ENCODE results near the gene RABGAP1L. TPM values are rescaled to one million over a fixed set of nuclear protein-coding genes. Genes with fewer than 3 reads are reported as not detected.
"Not testable (repeated sequence)": the region's sequence is repeated elsewhere in the genome, so short reads cannot be mapped to it uniquely, and the experiment has no call there.

The RABGAP1L gene
- total RNA-seq, 1 donor from 2014 or later = 83.9 TPM

GRCh38 chr1:174169342-174169741, 10.0 kb downstream of the RABGAP1L start:
- Histone ChIP-seq H3K4me3 (no peak overlapping the region), H3K9me3 (no peaks in the 10 kb centered on the region), H3K27me3 (ENCODE audit: low read depth) (no peaks in the 10 kb centered on the region), H3K27ac (no peak overlapping the region), H3K36me3 (no peaks in the 10 kb centered on the region), H3K4me1 (peaks cover 17% of the 10 kb centered on the region)
- DNase-seq (no peak), ATAC-seq (no peak)
- intact Hi-C loops (cut with DNase I) = no loop called here
- TF ChIP-seq CTCF (IDR thresholded peaks at IDR 0.05) = no peak

DNA sequence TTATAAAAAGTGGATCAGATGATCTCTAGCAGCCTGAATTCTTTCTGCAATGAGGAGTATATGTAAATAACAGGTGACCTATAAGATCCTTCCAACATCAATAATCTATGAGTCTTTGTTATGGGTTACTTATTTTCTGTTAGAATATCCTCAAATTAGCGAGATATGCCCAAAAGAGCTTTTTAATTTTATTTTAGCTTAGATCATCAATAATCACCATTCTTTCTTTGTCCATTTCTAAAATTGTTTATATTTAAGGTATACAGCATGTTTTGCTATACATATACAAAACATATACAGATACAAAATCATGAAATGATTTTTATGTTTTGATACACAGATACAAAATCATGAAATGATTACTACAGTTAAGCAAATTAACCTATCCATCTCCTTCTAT, 11.8 kb downstream of the RABGAP1L start:
- H3K36me3 ChIP-seq = no peaks in the 10 kb centered on the region
- no peaks in the 10 kb centered on the region for H3K9me3 ChIP-seq
- ATAC-seq (no peak), DNase-seq (no peak)
- no peak for TF ChIP-seq CTCF (IDR thresholded peaks at IDR 0.05)
- H3K4me1 ChIP-seq = peaks cover 10% of the 10 kb centered on the region
- H3K4me3 ChIP-seq = no peak overlapping the region
- intact Hi-C loops (cut with DNase I) = no loop called here
- H3K27ac ChIP-seq = no peak overlapping the region
- no peaks in the 10 kb centered on the region for H3K27me3 ChIP-seq (ENCODE audit: low read depth)

- no peak for DNase-seq
- no peak for ATAC-seq
- Histone ChIP-seq H3K9me3 (no peaks in the 10 kb centered on the region), H3K27ac (no peak overlapping the region), H3K36me3 (no peaks in the 10 kb centered on the region), H3K4me3 (no peak overlapping the region), H3K27me3 (ENCODE audit: low read depth) (no peaks in the 10 kb centered on the region), H3K4me1 (no peaks in the 10 kb centered on the region)
- TF ChIP-seq CTCF (IDR thresholded peaks at IDR 0.05) = no peak
- intact Hi-C loops (cut with DNase I) = no loop called here
Observed at GRCh38 chr1:174174461-174175329, 15.4 kb downstream of the RABGAP1L start.

DNA sequence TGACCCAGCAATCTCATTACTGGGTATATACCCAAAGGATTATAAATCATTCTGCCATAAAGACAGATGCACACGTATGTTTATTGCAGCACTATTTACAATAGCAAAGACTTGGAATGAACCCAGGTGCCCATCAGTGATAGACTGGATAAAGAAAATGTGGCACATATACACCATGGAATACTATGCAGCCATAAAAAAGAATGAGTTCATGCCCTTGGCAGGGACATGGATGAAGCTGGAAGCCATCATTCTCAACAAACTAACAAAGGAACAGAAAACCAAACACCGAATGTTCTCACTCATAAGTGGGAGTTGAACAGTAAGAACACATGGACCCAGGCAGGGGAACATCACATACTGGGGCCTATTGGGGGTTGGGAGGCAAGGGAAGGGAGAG, 19.1 kb downstream of the RABGAP1L start:
- H3K9me3 ChIP-seq; DNase-seq; H3K4me1 ChIP-seq; H3K27ac ChIP-seq; H3K36me3 ChIP-seq; ATAC-seq; H3K27me3 ChIP-seq (ENCODE audit: low read depth); H3K4me3 ChIP-seq; intact Hi-C loops (cut with DNase I): not testable (repeated sequence)

DNA sequence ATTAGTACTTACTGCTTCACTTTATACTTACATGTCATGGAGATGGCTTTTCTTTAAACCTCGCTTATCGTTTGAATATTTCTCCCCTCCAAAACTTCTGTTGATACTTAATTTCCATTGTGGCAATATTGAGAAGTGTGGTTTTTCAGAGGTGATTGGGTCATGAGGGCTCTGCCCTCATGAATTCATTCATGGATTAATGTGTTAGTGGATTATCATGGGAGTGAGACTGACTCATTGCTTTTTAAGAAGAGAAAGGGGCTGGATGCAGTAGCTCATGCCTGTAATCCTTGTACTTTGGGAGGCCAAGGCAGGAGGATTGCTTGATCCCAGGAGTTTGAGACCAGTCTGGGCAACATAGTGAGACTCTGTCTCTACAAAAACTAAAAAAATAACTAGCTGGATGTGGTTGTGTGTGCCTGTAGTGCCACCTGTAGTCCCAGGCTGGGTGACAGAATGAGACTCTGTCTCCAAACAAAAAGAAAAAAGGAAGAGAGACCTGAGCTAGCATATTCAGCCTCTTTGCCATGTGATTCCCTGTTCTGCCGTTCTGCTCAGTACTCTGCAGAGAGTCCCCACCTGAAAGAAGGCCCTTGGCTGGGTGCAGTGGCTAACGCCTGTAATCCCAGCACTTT, 30.2 kb downstream of the RABGAP1L start:
- Histone ChIP-seq H3K4me1 (peaks cover 8% of the 10 kb centered on the region), H3K9me3 (peaks cover 10% of the 10 kb centered on the region), H3K36me3 (no peaks in the 10 kb centered on the region), H3K4me3 (no peak overlapping the region), H3K27me3 (ENCODE audit: low read depth) (no peaks in the 10 kb centered on the region), H3K27ac (no peak overlapping the region)
- ATAC-seq (no peak), DNase-seq (no peak)
- TF ChIP-seq CTCF (IDR thresholded peaks at IDR 0.05) = no peak
- intact Hi-C loops (cut with DNase I) = no loop called here

DNA sequence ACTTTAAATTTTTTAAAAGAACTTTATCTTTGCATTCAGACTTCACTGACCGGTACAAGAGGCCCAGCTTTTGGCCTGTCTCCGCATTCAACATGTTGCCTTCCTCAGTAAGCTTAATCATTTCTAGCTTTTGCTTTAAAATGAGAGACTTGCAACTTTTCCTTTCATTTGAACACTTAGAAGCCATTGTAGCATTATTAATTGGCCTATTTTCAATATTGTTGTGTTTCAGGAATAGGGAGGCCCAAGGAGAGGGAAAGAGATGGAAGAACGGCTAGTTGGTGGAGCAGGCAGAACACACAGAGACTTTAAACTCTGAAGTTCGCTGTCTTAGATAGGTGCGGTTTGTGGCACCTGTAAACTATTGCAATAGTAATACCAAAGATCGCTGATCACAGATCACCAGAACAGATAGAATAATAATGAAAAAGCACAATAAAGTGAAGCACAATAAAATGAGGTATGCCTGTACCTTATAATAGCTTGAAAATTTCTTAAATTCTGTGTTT, 31.4 kb downstream of the RABGAP1L start:
- no peak for DNase-seq
- intact Hi-C loops (cut with DNase I) = no loop called here
- no peaks in the 10 kb centered on the region for H3K27me3 ChIP-seq (ENCODE audit: low read depth)
- peaks cover 10% of the 10 kb centered on the region for H3K9me3 ChIP-seq
- no peak overlapping the region for H3K4me3 ChIP-seq
- no peaks in the 10 kb centered on the region for H3K36me3 ChIP-seq
- H3K27ac ChIP-seq = peak overlapping the region; percentile 13
- peak in 1 of 2 donors; percentile 36 for ATAC-seq
- TF ChIP-seq CTCF (IDR thresholded peaks at IDR 0.05) = no peak
- peaks cover 8% of the 10 kb centered on the region for H3K4me1 ChIP-seq
